Thyroid gland (tissue), 4 donors: ENCODE measurements around the gene AGMAT. TPM values are rescaled to one million over a fixed set of nuclear protein-coding genes. Genes with fewer than 3 reads are reported as not detected.

Experiments
- DNase-seq, 2 donors: peaks; one replicate each; pipeline ENCODE4 v3.0.0-alpha.2; 2019
- H3K27ac ChIP-seq, 3 donors: fragments of 200-600 bp; sonication (generic); 1 replicate in 2 of 3; 2 replicates in 1 of 3; pipeline ENCODE4 v1.5.1; 2016 to 2019; ENCODE audit warnings: mild to moderate bottlenecking in 1 of 3, moderate library complexity in 1 of 3
- H3K27me3 ChIP-seq: fragments of 200-600 bp; sonication (generic); one replicate; pipeline ENCODE4 v1.5.1; 2019
- H3K36me3 ChIP-seq, 2 donors: fragments of 200-600 bp; sonication (generic); one replicate each; pipeline ENCODE4 v1.5.1; 2016 to 2019
- H3K4me1 ChIP-seq, 2 donors: fragments of 200-600 bp; sonication (generic); one replicate each; pipeline ENCODE4 v1.5.1; 2017 to 2019
- H3K4me3 ChIP-seq, 3 donors: fragments of 200-600 bp; sonication (generic); replicated peaks in 1 of 3; 1 replicate in 2 of 3; 2 replicates in 1 of 3; pipeline ENCODE4 v1.5.1; 2016; ENCODE audit warnings: mild to moderate bottlenecking in 1 of 3
- H3K9me3 ChIP-seq: fragments of 200-600 bp; sonication (generic); one replicate; pipeline ENCODE4 v1.5.1; 2017
- POLR2A ChIP-seq, 2 donors: fragments of 450-650 bp; IDR thresholded peaks; one replicate each; pipeline ENCODE4 v1.6.1; 2017; ENCODE audit warnings: antibody characterized with exemption in 2 of 2, mild to moderate bottlenecking in 2 of 2, moderate library complexity in 1 of 2
- WGBS, 2 donors: methylation state at CpG; one replicate each; pipeline ENCODE4 v1.1.5; 2017; 5-methylcytosine and 5-hydroxymethylcytosine counted together
- intact Hi-C: fragments of 100-400 bp; cut with DNase I; formaldehyde crosslinking; loops from one replicate; pipeline ENCODE4 v1.15.1; 2023
- total RNA-seq, 4 donors: library from RNA; depleted of rRNA; stranded (reverse); fragments of >200 nt; gene quantifications; one replicate each; pipeline ENCODE4 v1.2.3, GENCODE V29; 2016
- TF ChIP-seq, protein P1 (sequence below), 6 experiments: fragments of 200-600 bp in 3 of 6; fragments of 450-650 bp in 3 of 6; sonication (generic) in 3 of 6; IDR thresholded peaks; one replicate each; pipeline ENCODE4 v1.5.1; 2016 to 2019; ENCODE audit warnings: antibody characterized with exemption in 6 of 6, mild to moderate bottlenecking in 2 of 6, inconsistent platforms in 1 of 6, moderate library complexity in 1 of 6

AGMAT gene
- total RNA-seq, 4 donors from 2014 or later, result 0.13 to 1.6 (median 0.49) TPM; not detected in 1

DNA sequence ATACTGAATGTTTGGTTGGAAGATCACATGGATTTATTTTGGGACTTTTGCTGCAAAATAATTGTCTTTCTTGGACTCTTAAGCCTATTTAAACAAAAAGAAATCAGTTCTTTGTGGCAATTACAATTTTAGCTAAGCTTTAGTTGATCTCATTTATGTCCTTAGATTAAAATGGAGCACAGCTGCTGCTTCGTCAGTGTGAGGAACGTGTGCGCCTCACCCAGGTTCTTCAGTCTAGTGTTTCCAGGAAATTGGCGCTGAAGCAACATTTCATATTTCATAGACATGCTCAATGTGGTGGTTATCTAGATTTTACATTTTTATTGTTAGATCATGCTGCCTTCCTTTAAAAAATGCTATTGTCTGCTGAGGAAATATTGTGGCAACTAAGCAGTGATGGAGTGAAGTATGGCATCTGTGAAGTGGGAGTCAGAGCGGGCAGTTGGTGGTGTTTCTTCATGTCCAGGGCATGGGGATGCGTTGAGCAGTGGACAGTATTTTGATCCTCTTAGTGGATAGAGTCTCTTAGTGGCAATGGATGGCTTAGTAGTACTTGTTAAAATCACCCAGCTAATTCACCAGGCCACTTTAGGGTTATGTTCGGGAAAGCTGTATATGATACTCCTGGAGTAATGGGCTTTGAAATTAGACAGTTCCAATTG, 38.0 kb upstream of the AGMAT start:
- 94 to 98% methylated on average over 7 of the region's 7 CpGs for WGBS, 2 donors
- TF ChIP-seq, protein P1, sequence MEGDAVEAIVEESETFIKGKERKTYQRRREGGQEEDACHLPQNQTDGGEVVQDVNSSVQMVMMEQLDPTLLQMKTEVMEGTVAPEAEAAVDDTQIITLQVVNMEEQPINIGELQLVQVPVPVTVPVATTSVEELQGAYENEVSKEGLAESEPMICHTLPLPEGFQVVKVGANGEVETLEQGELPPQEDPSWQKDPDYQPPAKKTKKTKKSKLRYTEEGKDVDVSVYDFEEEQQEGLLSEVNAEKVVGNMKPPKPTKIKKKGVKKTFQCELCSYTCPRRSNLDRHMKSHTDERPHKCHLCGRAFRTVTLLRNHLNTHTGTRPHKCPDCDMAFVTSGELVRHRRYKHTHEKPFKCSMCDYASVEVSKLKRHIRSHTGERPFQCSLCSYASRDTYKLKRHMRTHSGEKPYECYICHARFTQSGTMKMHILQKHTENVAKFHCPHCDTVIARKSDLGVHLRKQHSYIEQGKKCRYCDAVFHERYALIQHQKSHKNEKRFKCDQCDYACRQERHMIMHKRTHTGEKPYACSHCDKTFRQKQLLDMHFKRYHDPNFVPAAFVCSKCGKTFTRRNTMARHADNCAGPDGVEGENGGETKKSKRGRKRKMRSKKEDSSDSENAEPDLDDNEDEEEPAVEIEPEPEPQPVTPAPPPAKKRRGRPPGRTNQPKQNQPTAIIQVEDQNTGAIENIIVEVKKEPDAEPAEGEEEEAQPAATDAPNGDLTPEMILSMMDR (IDR thresholded peaks at IDR 0.05), result no peak
- TF ChIP-seq POLR2A (IDR thresholded peaks at IDR 0.05), result no peak
- H3K4me3 ChIP-seq, result no peak overlapping the region
- peaks cover 25 to 29% of the 10 kb centered on the region in 2 donors for H3K4me1 ChIP-seq
- DNase-seq, result no peak
- no peaks in the 10 kb centered on the region for H3K27me3 ChIP-seq
- H3K9me3 ChIP-seq, result no peaks in the 10 kb centered on the region
- H3K27ac ChIP-seq, result no peak overlapping the region
- intact Hi-C loops, result no loop called here
- H3K36me3 ChIP-seq, result peaks cover 0 to 12% of the 10 kb centered on the region in 2 donors

DNA sequence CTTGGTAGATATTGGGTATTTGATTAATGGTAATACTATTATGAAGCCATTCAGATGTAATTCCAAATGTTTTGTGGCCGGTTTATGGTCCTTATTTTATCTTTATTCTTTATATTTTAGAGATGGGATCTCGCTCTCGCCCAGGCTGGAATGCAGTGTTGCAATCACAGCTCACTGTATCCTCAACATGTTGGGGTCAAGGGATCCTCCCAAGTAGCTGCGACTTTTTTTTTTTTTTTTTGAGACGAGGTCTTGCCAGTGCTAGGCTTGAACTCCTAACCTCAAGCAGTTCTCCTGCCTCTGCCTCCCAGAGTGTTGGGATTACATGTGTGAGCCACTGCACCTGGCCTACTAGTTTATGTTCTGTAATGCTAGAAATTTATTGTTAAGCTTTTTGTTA, 37.1 kb upstream of the AGMAT start:
- peaks cover 0 to 4% of the 10 kb centered on the region in 2 donors for H3K36me3 ChIP-seq
- 87 to 91% methylated on average over 5 of the region's 5 CpGs for WGBS, 2 donors
- intact Hi-C loops, result no loop called here

DNA sequence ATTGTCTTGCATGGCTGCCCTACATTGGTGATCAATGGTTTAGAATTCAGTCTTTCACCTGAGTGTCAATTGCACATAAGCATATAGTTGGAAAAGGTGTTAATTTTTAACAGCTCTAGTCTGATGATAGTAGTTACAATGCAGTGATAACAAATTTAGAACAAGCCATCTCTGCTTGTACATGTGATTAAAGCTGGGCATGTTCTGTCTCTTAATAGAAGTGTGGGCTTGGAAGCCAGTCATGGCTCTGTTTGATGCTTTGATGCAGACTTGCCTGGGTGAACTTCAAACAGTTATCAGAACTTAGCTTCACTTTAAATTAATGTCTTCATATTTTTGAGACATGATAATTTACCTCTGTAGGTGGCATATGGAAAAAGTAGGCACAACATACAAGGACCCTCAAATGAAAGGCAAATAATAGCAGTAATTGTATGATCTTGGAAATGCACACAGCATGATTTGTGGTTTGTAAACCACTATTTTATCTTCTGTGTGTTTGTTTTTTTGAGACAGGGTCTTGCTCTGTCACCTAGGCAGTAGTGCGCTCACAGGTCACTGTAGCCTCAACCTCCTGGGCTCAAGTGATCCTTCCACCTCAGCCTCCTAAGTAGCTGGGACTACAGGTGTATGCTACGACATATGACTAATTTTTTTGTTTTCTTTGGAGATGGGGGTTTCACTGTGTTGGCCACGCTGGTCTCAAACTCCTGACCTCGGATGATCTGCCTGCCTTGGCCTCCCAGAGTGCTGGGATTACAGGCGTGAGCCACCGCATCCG, 36.2 kb upstream of the AGMAT start:
- no peaks in the 10 kb centered on the region for H3K27me3 ChIP-seq
- 94 to 99% methylated on average over 7 of the region's 7 CpGs for WGBS, 2 donors
- no peaks in the 10 kb centered on the region for H3K36me3 ChIP-seq
- no peak for TF ChIP-seq POLR2A (IDR thresholded peaks at IDR 0.05)
- TF ChIP-seq, protein P1 (IDR thresholded peaks at IDR 0.05), result no peak
- no peak for DNase-seq
- no peak overlapping the region for H3K27ac ChIP-seq
- no peaks in the 10 kb centered on the region for H3K9me3 ChIP-seq
- intact Hi-C loops, result no loop called here
- no peak overlapping the region for H3K4me3 ChIP-seq
- peaks cover 28 to 36% of the 10 kb centered on the region in 2 donors for H3K4me1 ChIP-seq

More for the DNA sequence above, 37.1 kb upstream of the AGMAT start:
- TF ChIP-seq, protein P1 (IDR thresholded peaks at IDR 0.05), result no peak
- no peak for TF ChIP-seq POLR2A (IDR thresholded peaks at IDR 0.05)
- Histone ChIP-seq H3K9me3 (no peaks in the 10 kb centered on the region), H3K27me3 (no peaks in the 10 kb centered on the region), H3K4me1 (peaks cover 22 to 29% of the 10 kb centered on the region in 2 donors), H3K27ac (no peak overlapping the region), H3K4me3 (no peak overlapping the region)
- DNase-seq, result no peak

DNA sequence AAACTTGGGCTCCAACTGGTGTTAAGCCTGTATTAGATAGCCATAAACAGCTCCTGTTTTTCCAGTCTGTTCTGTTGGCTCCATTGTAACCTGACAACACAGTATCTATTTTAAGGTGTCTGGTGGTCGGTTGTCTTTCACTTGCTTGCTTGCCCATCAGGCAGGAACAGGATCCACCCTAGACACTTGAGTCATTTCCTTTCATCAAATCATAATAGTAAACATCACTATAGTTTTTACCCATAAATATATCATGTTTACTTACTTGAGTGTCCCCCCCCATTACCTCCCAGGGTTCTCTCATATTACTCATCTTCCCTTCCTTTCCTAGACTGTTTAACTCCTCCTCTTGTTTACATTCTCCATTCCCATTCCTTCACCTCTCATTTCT, 35.3 kb upstream of the AGMAT start:
- 56 to 64% methylated on average over 1 of the region's 1 CpG for WGBS, 2 donors
- no peak overlapping the region for H3K4me3 ChIP-seq
- no peak for DNase-seq
- TF ChIP-seq, protein P1 (IDR thresholded peaks at IDR 0.05), result no peak
- no peak for TF ChIP-seq POLR2A (IDR thresholded peaks at IDR 0.05)
- H3K27me3 ChIP-seq, result no peaks in the 10 kb centered on the region
- no peaks in the 10 kb centered on the region for H3K9me3 ChIP-seq
- intact Hi-C loops, result no loop called here
- H3K27ac ChIP-seq, result peak overlapping the region in 2 of 3 donors; percentile 89 to 92
- H3K4me1 ChIP-seq, result peaks cover 36 to 45% of the 10 kb centered on the region in 2 donors
- no peaks in the 10 kb centered on the region for H3K36me3 ChIP-seq
